GM21423 (cell line): ENCODE results near the gene TXNDC11.

Source experiments
- ATAC-seq: cut with Tn5 transposase; IDR thresholded peaks from one replicate; pipeline ENCODE4 v1.9.1; 2021; ENCODE audit warnings: mild to moderate bottlenecking, moderate library complexity; ENCODE audit not compliant: unreplicated experiment

TXNDC11 gene

GRCh38 chr16:11675561-11676511, 66.8 kb downstream of the TXNDC11 start:
- ATAC-seq, result no peak

GRCh38 chr16:11674818-11675560, 67.7 kb downstream of the TXNDC11 start:
- ATAC-seq, result no peak

GRCh38 chr16:11674001-11674817, 68.4 kb downstream of the TXNDC11 start:
- ATAC-seq, result no peak

GRCh38 chr16:11673091-11674000, 69.3 kb downstream of the TXNDC11 start:
- no peak for ATAC-seq

GRCh38 chr16:11672206-11673090, 70.2 kb downstream of the TXNDC11 start:
- ATAC-seq, result peak; percentile 27

GRCh38 chr16:11671676-11672075, 71.0 kb downstream of the TXNDC11 start:
- no peak for ATAC-seq

GRCh38 chr16:11671271-11671670, 71.4 kb downstream of the TXNDC11 start:
- ATAC-seq, result no peak

- peak; percentile 28 for ATAC-seq
Observed at GRCh38 chr16:11670171-11671131, 72.2 kb downstream of the TXNDC11 start.

- no peak for ATAC-seq
Observed at GRCh38 chr16:11669380-11670146, 73.1 kb downstream of the TXNDC11 start.

- ATAC-seq, result no peak
Observed at GRCh38 chr16:11668623-11669379, 73.9 kb downstream of the TXNDC11 start.

GRCh38 chr16:11667824-11668622, 74.6 kb downstream of the TXNDC11 start, which contains the start of gene SNN:
Gene SNN, plus strand, starts transcription at chr16:11668455. Its CDS starts 7,605 bp downstream, at chr16:11676060.
- peak; percentile 61 for ATAC-seq

GRCh38 chr16:11667221-11667823, 75.3 kb downstream of the TXNDC11 start:
- no peak for ATAC-seq

- no peak for ATAC-seq
Observed at GRCh38 chr16:11666103-11667055, 76.3 kb downstream of the TXNDC11 start.

- no peak for ATAC-seq
Observed at GRCh38 chr16:11665071-11665491, 77.6 kb downstream of the TXNDC11 start.
